H9 (cell line): ENCODE results near the gene GGT6. TPM values are rescaled to one million over a fixed set of nuclear protein-coding genes. Genes with fewer than 3 reads are reported as not detected.

ENCODE experiments used
- DNase-seq: peaks from one replicate; pipeline ENCODE4 v3.0.0-alpha.2; 2017
- H2AFZ ChIP-seq: one replicate; pipeline ENCODE4 v1.6.1; 2013; ENCODE audit warnings: mild to moderate bottlenecking, low read length, control low read depth, moderate library complexity
- H2AK5ac ChIP-seq: 2 replicates; pipeline ENCODE4 v1.6.1; 2013; ENCODE audit warnings: low read length, control low read depth, mixed read lengths; ENCODE audit not compliant: insufficient read length
- H2BK120ac ChIP-seq: one replicate; pipeline ENCODE4 v1.6.1; 2013; ENCODE audit warnings: low read depth, mild to moderate bottlenecking, low read length, control low read depth, inconsistent platforms; ENCODE audit not compliant: poor library complexity, severe bottlenecking
- H2BK12ac ChIP-seq: 2 replicates; pipeline ENCODE4 v1.6.1; 2013; ENCODE audit warnings: low read length, control low read depth, mixed read lengths, low read depth; ENCODE audit not compliant: insufficient read length
- H2BK15ac ChIP-seq: 2 replicates; pipeline ENCODE4 v1.6.1; 2013; ENCODE audit warnings: low read depth, low read length, control low read depth
- H2BK20ac ChIP-seq: one replicate; pipeline ENCODE4 v1.6.1; 2013; ENCODE audit warnings: low read depth, mild to moderate bottlenecking, low read length, control low read depth, inconsistent platforms; ENCODE audit not compliant: poor library complexity, severe bottlenecking
- H2BK5ac ChIP-seq: 2 replicates; pipeline ENCODE4 v1.6.1; 2013; ENCODE audit warnings: low read length, control low read depth, mixed read lengths; ENCODE audit not compliant: insufficient read length
- H3K14ac ChIP-seq: 2 replicates; pipeline ENCODE4 v1.6.1; 2013; ENCODE audit warnings: low read length, control low read depth; ENCODE audit not compliant: insufficient read depth
- H3K18ac ChIP-seq: 2 replicates; pipeline ENCODE4 v1.6.1; 2013; ENCODE audit warnings: low read depth, mild to moderate bottlenecking, mixed read lengths, low read length, control low read depth; ENCODE audit not compliant: insufficient read length
- H3K23ac ChIP-seq: 2 replicates; pipeline ENCODE4 v1.6.1; 2013; ENCODE audit warnings: low read length, control low read depth, mixed read lengths, low read depth; ENCODE audit not compliant: insufficient read length
- H3K23me2 ChIP-seq: 2 replicates; pipeline ENCODE4 v1.6.1; 2013; ENCODE audit warnings: low read depth, mild to moderate bottlenecking, mixed read lengths, low read length, control low read depth; ENCODE audit not compliant: insufficient read length, poor library complexity, severe bottlenecking
- H3K27ac ChIP-seq: 2 replicates; pipeline ENCODE4 v1.5.1; 2013; ENCODE audit warnings: low read length, control low read depth, mixed read lengths, low read depth; ENCODE audit not compliant: insufficient read length
- H3K27me3 ChIP-seq: 2 replicates; pipeline ENCODE4 v1.6.1; 2013; ENCODE audit warnings: low read length, control low read depth, inconsistent platforms; ENCODE audit not compliant: insufficient read depth
- H3K4ac ChIP-seq: 2 replicates; pipeline ENCODE4 v1.6.1; 2013; ENCODE audit warnings: low read depth, mild to moderate bottlenecking, control low read depth, inconsistent platforms, low read length, moderate library complexity
- H3K4me1 ChIP-seq: 2 replicates; pipeline ENCODE4 v1.6.1; 2013; ENCODE audit warnings: low read length, control low read depth, inconsistent platforms; ENCODE audit not compliant: insufficient read depth
- H3K4me2 ChIP-seq: 2 replicates; pipeline ENCODE4 v1.6.1; 2013; ENCODE audit warnings: low read length, control low read depth, mixed read lengths; ENCODE audit not compliant: insufficient read length, insufficient read depth
- H3K56ac ChIP-seq: 2 replicates; pipeline ENCODE4 v1.6.1; 2013; ENCODE audit warnings: low read depth, mild to moderate bottlenecking, mixed read lengths, low read length, control low read depth; ENCODE audit not compliant: insufficient read length
- H3K79me1 ChIP-seq: 2 replicates; pipeline ENCODE4 v1.6.1; 2013; ENCODE audit warnings: low read depth, mild to moderate bottlenecking, moderate library complexity, low read length, control low read depth, inconsistent platforms; ENCODE audit not compliant: insufficient read depth, poor library complexity, severe bottlenecking
- H3K79me2 ChIP-seq: 2 replicates; pipeline ENCODE4 v1.6.1; 2013; ENCODE audit warnings: low read length, control low read depth, inconsistent platforms; ENCODE audit not compliant: insufficient read depth
- H3K9ac ChIP-seq: 2 replicates; pipeline ENCODE4 v1.6.1; 2013; ENCODE audit warnings: low read length, control low read depth, mixed read lengths; ENCODE audit not compliant: insufficient read length; ENCODE audit errors: extremely low read depth
- H3K9me3 ChIP-seq: one replicate; pipeline ENCODE4 v1.6.1; 2013; ENCODE audit warnings: low read depth, low read length, inconsistent platforms; ENCODE audit not compliant: control insufficient read depth
- H3T11ph ChIP-seq: one replicate; pipeline ENCODE4 v1.6.1; 2013; ENCODE audit warnings: mild to moderate bottlenecking, low read length, control low read depth, inconsistent platforms
- H4K20me1 ChIP-seq: one replicate; pipeline ENCODE4 v1.6.1; 2013; ENCODE audit not compliant: control insufficient read depth, insufficient read length, insufficient read depth
- H4K5ac ChIP-seq: 2 replicates; pipeline ENCODE4 v1.6.1; 2013; ENCODE audit warnings: low read depth, mild to moderate bottlenecking, mixed read lengths, low read length, control low read depth; ENCODE audit not compliant: insufficient read length
- H4K8ac ChIP-seq: replicated peaks from 2 replicates; pipeline ENCODE4 v1.6.1; 2013; ENCODE audit warnings: low read length, control low read depth, mixed read lengths, low read depth; ENCODE audit not compliant: insufficient read length
- H4K91ac ChIP-seq: 2 replicates; pipeline ENCODE4 v1.6.1; 2013; ENCODE audit warnings: low read depth, mild to moderate bottlenecking, moderate library complexity, mixed read lengths, low read length, control low read depth; ENCODE audit not compliant: insufficient read length
- H3K27ac Mint-ChIP-seq, 3 experiments: 2 replicates in 2 of 3; 3 replicates in 1 of 3; pipeline ENCODE4 v1.8.0; 2020 to 2021; ENCODE audit warnings: mixed read lengths in 3 of 3, mild to moderate bottlenecking in 1 of 3, moderate library complexity in 1 of 3
- H3K27me3 Mint-ChIP-seq: 2 replicates; pipeline ENCODE4 v1.8.0; 2021; ENCODE audit warnings: low read depth, mild to moderate bottlenecking, moderate library complexity, mixed read lengths
- H3K36me3 Mint-ChIP-seq, 3 experiments: 2 replicates in 2 of 3; 3 replicates in 1 of 3; pipeline ENCODE4 v1.8.0; 2020 to 2021; ENCODE audit warnings: low read depth in 3 of 3, mixed read lengths in 3 of 3; ENCODE audit not compliant: insufficient read depth in 1 of 3
- H3K4me1 Mint-ChIP-seq, 2 experiments: 2 replicates each; pipeline ENCODE4 v1.8.0; 2020; ENCODE audit warnings: mixed read lengths in 2 of 2
- H3K4me3 Mint-ChIP-seq, 2 experiments: 2 replicates in 1 of 2; 3 replicates in 1 of 2; pipeline ENCODE4 v1.8.0; 2020 to 2021; ENCODE audit warnings: mild to moderate bottlenecking in 2 of 2, mixed read lengths in 2 of 2, moderate library complexity in 1 of 2
- H3K9me3 Mint-ChIP-seq, 2 experiments: 2 replicates in 1 of 2; 3 replicates in 1 of 2; pipeline ENCODE4 v1.8.0; 2020; ENCODE audit warnings: mild to moderate bottlenecking in 2 of 2, mixed read lengths in 2 of 2, moderate library complexity in 1 of 2
- WGBS: extraction: QIAGEN DNeasy Blood & Tissue Kit; methylation state at CpG from one replicate; pipeline ENCODE4 v1.1.7; 2013; ENCODE audit warnings: missing lambda C conversion rate, low lambda C conversion rate, mixed read lengths; ENCODE audit not compliant: insufficient read length; ENCODE audit errors: extremely low coverage; 5-methylcytosine and 5-hydroxymethylcytosine counted together
- total RNA-seq: library from RNA; stranded (reverse); gene quantifications from 2 replicates; pipeline ENCODE4 v1.2.1, GENCODE V29; 2021
- TF ChIP-seq, protein P1 (sequence below): fragments of 200-600 bp; sonication (generic); conservative IDR thresholded peaks from 3 replicates; pipeline ENCODE4 v1.8.0; 2021; ENCODE audit warnings: antibody characterized with exemption, mild to moderate bottlenecking

The GGT6 gene
- total RNA-seq, 1 experiment from 2014 or later: 0.17 TPM

DNA sequence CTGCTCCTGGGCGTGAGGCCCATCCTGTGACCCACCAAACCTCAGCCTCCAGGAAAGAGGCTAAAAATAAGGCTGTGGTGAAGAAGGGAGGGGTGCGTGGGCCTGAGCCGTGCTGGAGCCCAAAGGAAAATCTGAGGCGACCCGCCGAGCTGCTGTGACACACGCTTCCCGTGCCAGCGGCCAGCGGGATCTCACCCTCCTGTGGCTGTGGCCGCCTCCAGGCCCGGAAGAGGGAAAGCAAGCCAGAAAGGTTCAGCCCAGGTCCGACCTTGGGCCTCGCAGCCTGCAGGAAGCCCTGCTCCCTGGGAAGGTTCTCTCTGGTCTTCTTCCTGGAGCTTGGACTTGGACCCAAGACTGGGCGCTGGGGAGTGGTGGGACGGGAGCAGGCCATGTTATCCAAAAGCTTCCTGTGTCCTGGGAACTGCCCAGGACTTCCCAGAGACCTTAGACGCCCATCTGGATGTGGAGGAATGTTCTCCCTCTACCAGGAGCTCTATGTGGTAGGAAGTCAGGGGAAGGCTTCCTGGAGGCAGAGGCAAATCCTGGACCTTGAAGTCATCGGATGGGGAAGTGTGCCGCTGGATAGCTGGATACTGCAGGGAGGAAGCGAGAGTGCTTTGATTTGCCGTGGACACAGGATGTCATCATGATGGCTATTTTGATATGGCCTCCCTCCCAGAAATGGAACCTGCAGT, 50.3 kb downstream of the GGT6 start:
- no peak overlapping the region for H3T11ph ChIP-seq
- no peak overlapping the region for H3K18ac ChIP-seq
- H3K9me3 Mint-ChIP-seq: no peaks in the 10 kb centered on the region; a peak in 1 of 5 replicates
- H2BK12ac ChIP-seq: no peak overlapping the region
- no peaks in the 10 kb centered on the region for H3K79me1 ChIP-seq
- no peak overlapping the region for H3K14ac ChIP-seq
- H2BK15ac ChIP-seq: no peak overlapping the region
- H3K9ac ChIP-seq: no peak overlapping the region
- H3K27ac Mint-ChIP-seq: no peak overlapping the region
- TF ChIP-seq, protein P1, sequence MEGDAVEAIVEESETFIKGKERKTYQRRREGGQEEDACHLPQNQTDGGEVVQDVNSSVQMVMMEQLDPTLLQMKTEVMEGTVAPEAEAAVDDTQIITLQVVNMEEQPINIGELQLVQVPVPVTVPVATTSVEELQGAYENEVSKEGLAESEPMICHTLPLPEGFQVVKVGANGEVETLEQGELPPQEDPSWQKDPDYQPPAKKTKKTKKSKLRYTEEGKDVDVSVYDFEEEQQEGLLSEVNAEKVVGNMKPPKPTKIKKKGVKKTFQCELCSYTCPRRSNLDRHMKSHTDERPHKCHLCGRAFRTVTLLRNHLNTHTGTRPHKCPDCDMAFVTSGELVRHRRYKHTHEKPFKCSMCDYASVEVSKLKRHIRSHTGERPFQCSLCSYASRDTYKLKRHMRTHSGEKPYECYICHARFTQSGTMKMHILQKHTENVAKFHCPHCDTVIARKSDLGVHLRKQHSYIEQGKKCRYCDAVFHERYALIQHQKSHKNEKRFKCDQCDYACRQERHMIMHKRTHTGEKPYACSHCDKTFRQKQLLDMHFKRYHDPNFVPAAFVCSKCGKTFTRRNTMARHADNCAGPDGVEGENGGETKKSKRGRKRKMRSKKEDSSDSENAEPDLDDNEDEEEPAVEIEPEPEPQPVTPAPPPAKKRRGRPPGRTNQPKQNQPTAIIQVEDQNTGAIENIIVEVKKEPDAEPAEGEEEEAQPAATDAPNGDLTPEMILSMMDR: no peak
- no peak for DNase-seq
- no peaks in the 10 kb centered on the region for H3K23me2 ChIP-seq
- no peak overlapping the region for H3K4me3 Mint-ChIP-seq
- no peak overlapping the region for H4K8ac ChIP-seq
- peaks cover 12 to 24% of the 10 kb centered on the region in 2 experiments for H3K4me1 Mint-ChIP-seq
- no peaks in the 10 kb centered on the region for H3K4me1 ChIP-seq
- H3K4me2 ChIP-seq: no peak overlapping the region
- H3K56ac ChIP-seq: no peak overlapping the region
- H3K27me3 ChIP-seq: no peaks in the 10 kb centered on the region
- no peak overlapping the region for H4K91ac ChIP-seq
- WGBS: no CpG with 5 or more reads among the region's 21 CpGs
- H3K23ac ChIP-seq: no peak overlapping the region
- no peaks in the 10 kb centered on the region for H3K9me3 ChIP-seq
- no peaks in the 10 kb centered on the region for H4K20me1 ChIP-seq
- no peak overlapping the region for H3K27ac ChIP-seq
- H3K4ac ChIP-seq: no peak overlapping the region
- no peak overlapping the region for H2BK120ac ChIP-seq
- H2AK5ac ChIP-seq: no peak overlapping the region
- H3K27me3 Mint-ChIP-seq: peaks cover 24% of the 10 kb centered on the region
- H2BK5ac ChIP-seq: no peak overlapping the region
- no peaks in the 10 kb centered on the region for H3K79me2 ChIP-seq
- no peak overlapping the region for H2BK20ac ChIP-seq
- no peak overlapping the region for H4K5ac ChIP-seq
- H3K36me3 Mint-ChIP-seq: no peaks in the 10 kb centered on the region
- H2AFZ ChIP-seq: no peak overlapping the region
